Neural progenitor cell (in vitro differentiated cells): ENCODE measurements around the gene TP53INP2.

Experiments used
- CTCF ChIP-seq: fragments of 200-600 bp; sonication (generic); IDR thresholded peaks from 2 replicates; pipeline ENCODE4 v1.5.1; 2017; ENCODE audit warnings: antibody characterized with exemption, mild to moderate bottlenecking
- EZH2 ChIP-seq: fragments of 200-600 bp; sonication (generic); IDR thresholded peaks from 2 replicates; pipeline ENCODE4 v1.6.1; 2017; ENCODE audit warnings: antibody characterized with exemption, mild to moderate bottlenecking, moderate library complexity

- TF ChIP-seq CTCF (peak; percentile 70), EZH2 (no peak)
Observed at GRCh38 chr20:34708621-34709043, 4.5 kb downstream of the TP53INP2 start.
